ENCODE measurements around the gene ATP8B2. TPM values are rescaled to one million over a fixed set of nuclear protein-coding genes. Genes with fewer than 3 reads are reported as not detected.

ATP8B2 gene
- total and polyA plus RNA-seq, 10 of the 15 experiments (the other 5 are each of a cell fraction or from before 2014, with no cell fraction given) = 0.44 to 61.8 (median 15.0) TPM

DNA sequence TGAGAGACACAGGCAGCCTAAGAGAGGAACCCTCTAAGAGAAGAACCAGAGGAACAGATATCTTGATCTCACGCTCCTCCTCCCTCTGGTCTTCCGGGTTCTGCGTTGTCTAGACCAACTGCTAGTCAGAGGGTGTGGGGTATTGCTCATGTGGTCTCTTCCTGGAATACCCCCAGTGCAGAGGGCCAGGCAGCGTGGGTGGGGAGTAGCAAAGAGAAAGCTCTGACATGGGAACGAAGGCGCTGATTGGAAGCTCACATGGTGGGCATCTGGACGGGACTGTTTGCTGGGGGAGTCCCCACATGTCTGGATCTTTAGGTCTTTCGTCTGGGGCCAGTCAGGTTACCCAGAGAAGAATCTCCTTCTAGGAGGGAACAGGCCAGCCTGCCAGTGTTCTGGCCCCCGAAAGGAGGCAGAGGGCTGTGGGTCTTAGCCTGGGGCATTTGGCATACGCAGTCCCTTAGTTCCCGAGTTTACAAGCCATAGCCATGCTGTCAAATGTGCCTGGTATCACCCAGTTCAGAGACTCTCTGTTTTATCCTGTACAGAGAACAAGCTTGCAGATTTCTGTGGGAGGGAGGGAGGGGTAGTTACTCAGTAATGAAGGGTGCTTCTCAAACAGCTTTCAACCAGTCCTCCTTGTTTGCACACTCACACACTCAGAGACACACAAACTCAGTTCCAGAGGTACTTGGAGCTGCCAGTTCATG is 61.5 kb downstream of the ATP8B2 start:
- ChIA-PET POLR2A (interaction anchor here (0.7 to 2.4 kb wide), 12 partner anchors 9 to 105 kb away, joined by 3 to 20 read pairs (median 4); no protein-coding TSS in a partner anchor), RAD21 (ENCODE audit: unreplicated experiment) (interaction anchor here (0.8 to 3.9 kb wide), 14 partner anchors 11 to 114 kb away, joined by 3 to 42 read pairs (median 6); partner anchors contain the start of gene ATP8B2), SMC1A (ENCODE audit: uncharacterized antibody, unreplicated experiment) (interaction anchor here (0.5 to 4.5 kb wide), 18 partner anchors 9 to 103 kb away, joined by 3 to 41 read pairs (median 4); partner anchors contain the start of gene IL6R), CTCF (interaction anchor here (0.6 to 3.2 kb wide), 21 partner anchors 11 to 300 kb away, joined by 3 to 12 read pairs (median 4); partner anchors contain the start of gene IL6R)
- H3K36me3 ChIP-seq (ENCODE audit: control insufficient read depth in 2 of 2, insufficient read depth in 2 of 2, low read length in 1 of 2) = no peaks in the 10 kb centered on the region
- no peak overlapping the region for H3K4me2 ChIP-seq (ENCODE audit: control insufficient read depth, insufficient read depth)
- no TSS peak for BruUV-seq (replicated peaks)
- ATAC-seq = peak; percentile 91
- H3K79me2 ChIP-seq (ENCODE audit: control insufficient read depth, insufficient read depth, low read length) = no peaks in the 10 kb centered on the region
- no peak overlapping the region for H3K9ac ChIP-seq (ENCODE audit: control insufficient read depth, insufficient read depth, low read length)
- no peaks in the 10 kb centered on the region; the same call in 1 of the 2 replicates for H3K4me1 ChIP-seq (ENCODE audit: control insufficient read depth, insufficient read depth, low read length)
- H3K4me3 ChIP-seq = no peak overlapping the region
- WGBS (ENCODE audit: insufficient coverage, insufficient replicate concordance, low lambda C conversion rate, missing lambda C conversion rate) = 3% methylated on average over 11 of the region's 11 CpGs
- intact Hi-C loops (cut with micrococcal nuclease; ENCODE audit: unreplicated experiment) (no loop called here), in situ Hi-C loops (cut with MboI) (no loop called here)
- FAIRE-seq = no peak
- H3K27me3 ChIP-seq (replicated peaks in 1 of 2; ENCODE audit: control insufficient read depth in 2 of 2, insufficient read depth in 2 of 2, low read length in 1 of 2) = no peaks in the 10 kb centered on the region
- no peak overlapping the region for H3K27ac ChIP-seq (ENCODE audit: control insufficient read depth, insufficient read depth)
- H2AFZ ChIP-seq (ENCODE audit: control insufficient read depth, low read depth, low read length) = no peak overlapping the region; the same call in 1 of the 2 replicates
- no peaks in the 10 kb centered on the region for H3K9me3 ChIP-seq (replicated peaks; ENCODE audit: control insufficient read depth, insufficient read depth, low read length)
- no peak for DNase-seq (ENCODE audit: low read depth, low spot score)
- no peaks in the 10 kb centered on the region for H4K20me1 ChIP-seq (ENCODE audit: control insufficient read depth, insufficient read depth)
- TF ChIP-seq, protein P1, sequence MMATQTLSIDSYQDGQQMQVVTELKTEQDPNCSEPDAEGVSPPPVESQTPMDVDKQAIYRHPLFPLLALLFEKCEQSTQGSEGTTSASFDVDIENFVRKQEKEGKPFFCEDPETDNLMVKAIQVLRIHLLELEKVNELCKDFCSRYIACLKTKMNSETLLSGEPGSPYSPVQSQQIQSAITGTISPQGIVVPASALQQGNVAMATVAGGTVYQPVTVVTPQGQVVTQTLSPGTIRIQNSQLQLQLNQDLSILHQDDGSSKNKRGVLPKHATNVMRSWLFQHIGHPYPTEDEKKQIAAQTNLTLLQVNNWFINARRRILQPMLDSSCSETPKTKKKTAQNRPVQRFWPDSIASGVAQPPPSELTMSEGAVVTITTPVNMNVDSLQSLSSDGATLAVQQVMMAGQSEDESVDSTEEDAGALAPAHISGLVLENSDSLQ (IDR thresholded peaks at IDR 0.05) = peak; percentile 11; the same call in 1 of the 2 replicates
- TF ChIP-seq IKZF2 (IDR thresholded peaks at IDR 0.05) (peak; percentile 67 to 74; a peak in 2 of 4 replicates), BRCA1 (IDR thresholded peaks at IDR 0.05; ENCODE audit: low read depth, low read length) (no peak), CEBPB (IDR thresholded peaks at IDR 0.05; ENCODE audit: borderline replicate concordance in 1 of 2, low read depth in 2 of 2, low read length in 2 of 2) (no peak), MTA2 (IDR thresholded peaks at IDR 0.05; ENCODE audit: low read depth) (peak; percentile 33), SREBF1 (IDR thresholded peaks at IDR 0.05; ENCODE audit: low read length) (no peak), FOS (IDR thresholded peaks at IDR 0.05; ENCODE audit: borderline replicate concordance, extremely low read depth, insufficient read length) (no peak), SPI1 (IDR thresholded peaks at IDR 0.05; ENCODE audit: borderline replicate concordance, insufficient read depth, low read depth, low read length) (0 out of 2 replicates have a peak, but pooled peaks have one; percentile 3), SUZ12 (IDR thresholded peaks at IDR 0.05; ENCODE audit: unreplicated experiment) (no peak), MXI1 (IDR thresholded peaks at IDR 0.05; ENCODE audit: low read depth, low read length) (no peak), NR2F1 (conservative IDR thresholded peaks at IDR 0.05) (peak; percentile 33), RAD21 (IDR thresholded peaks at IDR 0.05; ENCODE audit: insufficient read depth, low read depth, low read length) (no peak), BHLHE40 (IDR thresholded peaks at IDR 0.05; ENCODE audit: borderline replicate concordance in 1 of 2, low read depth in 2 of 2, low read length in 1 of 2) (peak in 1 of 2 experiments; percentile 43; a peak in 2 of 4 replicates), CHD2 (IDR thresholded peaks at IDR 0.05; ENCODE audit: borderline replicate concordance, low read depth, low read length) (no peak), ZNF384 (IDR thresholded peaks at IDR 0.05; ENCODE audit: borderline replicate concordance, low read depth, low read length) (no peak), ATF7 (IDR thresholded peaks at IDR 0.05; ENCODE audit: low read depth) (peak; percentile 76)
- TF ChIP-seq, protein P2, sequence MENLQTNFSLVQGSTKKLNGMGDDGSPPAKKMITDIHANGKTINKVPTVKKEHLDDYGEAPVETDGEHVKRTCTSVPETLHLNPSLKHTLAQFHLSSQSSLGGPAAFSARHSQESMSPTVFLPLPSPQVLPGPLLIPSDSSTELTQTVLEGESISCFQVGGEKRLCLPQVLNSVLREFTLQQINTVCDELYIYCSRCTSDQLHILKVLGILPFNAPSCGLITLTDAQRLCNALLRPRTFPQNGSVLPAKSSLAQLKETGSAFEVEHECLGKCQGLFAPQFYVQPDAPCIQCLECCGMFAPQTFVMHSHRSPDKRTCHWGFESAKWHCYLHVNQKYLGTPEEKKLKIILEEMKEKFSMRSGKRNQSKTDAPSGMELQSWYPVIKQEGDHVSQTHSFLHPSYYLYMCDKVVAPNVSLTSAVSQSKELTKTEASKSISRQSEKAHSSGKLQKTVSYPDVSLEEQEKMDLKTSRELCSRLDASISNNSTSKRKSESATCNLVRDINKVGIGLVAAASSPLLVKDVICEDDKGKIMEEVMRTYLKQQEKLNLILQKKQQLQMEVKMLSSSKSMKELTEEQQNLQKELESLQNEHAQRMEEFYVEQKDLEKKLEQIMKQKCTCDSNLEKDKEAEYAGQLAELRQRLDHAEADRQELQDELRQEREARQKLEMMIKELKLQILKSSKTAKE (IDR thresholded peaks at IDR 0.05; ENCODE audit: low read depth, poor library complexity, severe bottlenecking) = peak; percentile 92
- TF ChIP-seq, protein P3, sequence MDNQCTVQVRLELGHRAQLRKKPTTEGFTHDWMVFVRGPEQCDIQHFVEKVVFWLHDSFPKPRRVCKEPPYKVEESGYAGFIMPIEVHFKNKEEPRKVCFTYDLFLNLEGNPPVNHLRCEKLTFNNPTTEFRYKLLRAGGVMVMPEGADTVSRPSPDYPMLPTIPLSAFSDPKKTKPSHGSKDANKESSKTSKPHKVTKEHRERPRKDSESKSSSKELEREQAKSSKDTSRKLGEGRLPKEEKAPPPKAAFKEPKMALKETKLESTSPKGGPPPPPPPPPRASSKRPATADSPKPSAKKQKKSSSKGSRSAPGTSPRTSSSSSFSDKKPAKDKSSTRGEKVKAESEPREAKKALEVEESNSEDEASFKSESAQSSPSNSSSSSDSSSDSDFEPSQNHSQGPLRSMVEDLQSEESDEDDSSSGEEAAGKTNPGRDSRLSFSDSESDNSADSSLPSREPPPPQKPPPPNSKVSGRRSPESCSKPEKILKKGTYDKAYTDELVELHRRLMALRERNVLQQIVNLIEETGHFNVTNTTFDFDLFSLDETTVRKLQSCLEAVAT (IDR thresholded peaks at IDR 0.05) = no peak
